COLO668 (cell line): ENCODE measurements around the gene FOXD4L3.
"Not testable (repeated sequence)": the region's sequence is repeated elsewhere in the genome, so short reads cannot be mapped to it uniquely, and the experiment has no call there.

Experiments used
- DNase-seq: peaks from one replicate; lab custom pipeline; 2025; ENCODE audit not compliant: unreplicated experiment; lab: John Stamatoyannopoulos, UW

FOXD4L3 gene

DNA sequence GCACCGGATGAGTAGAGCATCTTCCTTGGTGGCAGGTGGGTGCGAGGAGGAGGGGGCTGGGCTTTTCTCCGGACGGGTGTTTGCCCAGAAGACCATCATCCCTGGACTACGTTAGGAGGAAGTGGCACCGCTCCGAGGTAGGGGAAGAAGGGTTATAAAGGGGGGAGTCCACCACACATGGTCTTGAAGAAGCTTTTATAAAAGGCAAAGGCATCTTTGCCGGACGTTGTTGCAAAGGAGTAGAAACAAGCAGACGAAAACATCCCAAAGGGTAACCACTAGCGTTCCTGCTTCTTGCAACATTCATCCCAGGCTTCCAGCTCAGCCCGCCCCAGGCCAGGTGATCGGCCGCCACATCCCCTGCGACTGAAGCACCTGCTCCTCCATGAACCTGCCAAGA lies at the start of gene FOXD4L3:
Gene FOXD4L3, plus strand, starts transcription at position 301 of the 400 bp plus-strand sequence. Its CDS starts 85 bp downstream, at position 386.
- not testable (repeated sequence) for DNase-seq

DNA sequence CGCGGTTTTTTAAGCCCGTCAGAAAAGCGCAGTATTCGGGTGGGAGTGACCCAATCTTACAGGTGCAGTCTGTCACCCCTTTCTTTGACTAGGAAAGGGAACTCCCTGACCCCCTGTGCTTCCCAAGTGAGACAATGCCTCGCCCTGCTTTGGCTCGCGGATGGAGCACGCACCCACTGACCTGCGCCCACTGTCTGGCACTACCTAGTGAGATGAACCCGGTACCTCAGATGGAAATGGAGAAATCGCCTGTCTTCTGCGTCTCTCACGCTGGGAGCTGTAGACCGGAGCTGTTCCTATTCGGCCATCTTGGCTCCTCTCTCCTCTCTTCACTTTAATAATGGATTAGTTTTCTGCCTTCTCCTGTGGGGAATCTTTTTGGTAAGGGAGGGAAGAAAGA lies 21.6 kb upstream of the FOXD4L3 start:
- not testable (repeated sequence) for DNase-seq

DNA sequence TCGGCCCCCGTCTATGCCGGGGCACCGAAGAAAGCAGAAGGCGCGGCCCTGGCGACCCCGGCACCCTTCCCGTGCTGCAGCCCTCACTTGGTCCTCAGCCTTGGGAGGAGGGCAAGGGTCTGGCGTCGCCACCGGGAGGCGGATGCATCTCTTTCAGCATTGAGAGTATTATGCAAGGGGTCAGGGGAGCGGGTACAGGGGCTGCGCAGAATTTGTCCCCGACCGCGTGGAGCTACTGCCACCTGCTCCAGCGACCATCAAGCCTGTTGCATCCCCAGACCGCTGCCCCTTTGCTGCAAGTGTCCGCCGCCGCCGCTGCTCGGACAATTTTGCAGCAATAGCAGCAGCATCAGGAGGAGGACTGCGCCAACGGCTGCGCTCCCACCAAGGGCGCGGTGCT lies 1.1 kb downstream of the FOXD4L3 start:
- not testable (repeated sequence) for DNase-seq

DNA sequence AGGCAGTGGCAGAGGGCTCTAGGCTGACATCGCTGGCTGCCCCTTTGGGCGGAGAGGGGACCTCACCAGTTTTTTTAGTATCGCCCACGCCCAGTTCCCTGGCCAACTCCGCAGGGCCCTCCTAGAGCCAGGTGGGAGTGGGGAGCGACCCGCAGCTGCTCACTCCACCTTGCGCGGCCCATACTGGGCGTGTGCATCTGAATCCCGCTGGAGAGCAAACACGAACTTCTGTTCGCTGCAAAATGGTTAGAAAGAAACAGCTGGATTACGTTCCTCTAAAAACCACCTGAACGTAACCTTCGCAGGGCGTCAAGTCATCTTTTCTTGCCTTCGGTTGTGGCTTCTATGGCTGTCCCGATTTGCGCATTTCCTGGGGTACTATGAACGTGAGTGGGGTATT lies 1.5 kb downstream of the FOXD4L3 start:
- not testable (repeated sequence) for DNase-seq

DNA sequence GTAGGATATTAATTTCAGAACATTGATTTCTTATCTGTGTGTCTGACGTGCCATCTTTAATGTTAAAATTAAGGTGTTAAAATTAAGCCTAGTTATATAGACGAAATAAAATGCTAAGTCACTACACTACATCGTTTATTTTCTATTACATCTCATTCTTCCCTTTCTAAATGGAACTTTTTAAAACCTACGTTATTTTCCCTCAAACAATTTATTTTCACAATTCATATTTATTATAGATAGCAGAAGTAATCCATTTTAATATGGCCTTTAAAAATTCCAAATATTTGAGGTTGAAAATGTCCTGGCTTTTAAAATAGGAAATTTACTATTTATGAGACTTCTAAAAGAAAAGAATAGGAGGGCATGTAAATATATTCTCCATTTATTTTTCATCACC lies 2.1 kb downstream of the FOXD4L3 start:
- DNase-seq: not testable (repeated sequence)

DNA sequence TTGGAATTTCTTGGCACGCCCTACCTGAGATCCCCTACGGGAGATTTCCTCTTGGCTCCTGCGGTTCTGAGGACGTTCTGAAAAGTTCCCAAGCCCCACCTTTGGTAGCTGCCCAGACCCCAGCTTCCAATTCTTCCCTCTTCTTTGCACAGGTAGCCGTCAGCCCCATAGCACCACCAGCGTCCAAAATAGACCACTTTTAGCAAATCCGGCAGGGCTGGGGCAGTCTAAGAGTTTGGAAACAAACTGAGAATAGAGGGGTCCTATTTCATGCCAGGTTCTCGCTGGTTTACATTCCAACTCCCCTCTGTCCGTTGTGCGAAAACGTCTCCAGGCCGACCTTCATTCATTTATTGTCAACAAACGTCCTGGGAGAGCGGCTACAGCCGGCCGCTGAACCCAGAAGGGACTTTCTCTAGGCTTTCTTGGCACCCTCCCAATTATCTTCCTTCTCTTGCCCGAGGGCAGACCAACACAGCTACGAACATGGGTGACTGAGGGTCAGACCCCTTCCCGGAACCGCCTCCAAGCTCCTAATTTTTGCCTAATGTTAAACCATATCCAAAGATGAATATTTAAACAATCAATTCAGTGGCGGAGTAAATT lies 3.1 kb downstream of the FOXD4L3 start:
- not testable (repeated sequence) for DNase-seq

DNA sequence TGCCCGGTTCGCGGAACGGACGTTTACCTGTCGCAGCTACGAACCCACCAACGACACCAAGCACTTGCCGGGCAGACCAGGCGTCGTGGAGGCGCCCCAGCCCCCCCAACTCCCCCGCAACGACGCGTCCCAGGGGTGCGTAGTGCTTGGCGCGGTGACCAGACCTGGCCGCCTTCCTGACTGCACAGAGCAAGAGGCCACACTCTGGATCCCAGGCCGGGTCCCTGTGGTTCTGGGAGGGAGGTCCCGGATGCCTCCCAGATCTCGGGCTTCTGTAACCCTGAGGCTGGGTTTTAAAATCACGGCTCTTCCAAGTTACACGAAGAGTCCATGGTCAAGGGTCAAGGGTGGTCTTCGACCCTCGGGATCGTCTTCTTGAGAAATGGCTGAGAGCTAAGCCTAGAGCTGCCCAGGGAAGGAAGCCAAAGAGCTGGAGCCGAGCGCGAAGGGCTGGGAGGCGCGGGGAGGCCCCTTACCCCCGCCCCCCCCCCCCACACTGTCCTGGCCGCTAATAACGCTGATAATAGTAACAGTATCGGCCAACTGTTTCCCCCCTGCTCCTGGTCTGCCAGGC lies 3.8 kb downstream of the FOXD4L3 start:
- not testable (repeated sequence) for DNase-seq

DNA sequence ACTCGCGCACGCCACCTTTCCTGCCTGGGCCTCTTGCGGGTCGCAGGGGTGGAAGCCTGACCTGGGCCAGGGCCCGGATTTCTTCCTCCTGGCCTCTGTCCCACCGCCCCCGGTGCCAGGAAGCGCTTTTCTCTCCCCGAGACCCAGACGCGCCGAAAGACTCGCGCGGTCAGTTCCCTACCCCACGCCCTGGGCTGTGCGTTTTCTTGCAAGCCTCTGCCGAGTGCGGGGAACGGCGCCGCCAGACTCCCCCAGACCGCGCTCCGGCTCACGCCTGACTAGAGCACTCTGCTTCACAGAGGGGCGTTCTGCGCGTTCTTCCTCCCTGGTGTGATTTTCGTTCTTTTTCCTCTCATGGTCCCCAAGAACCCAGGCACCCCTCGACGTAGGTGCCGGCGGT lies 4.5 kb downstream of the FOXD4L3 start:
- DNase-seq: not testable (repeated sequence)

DNA sequence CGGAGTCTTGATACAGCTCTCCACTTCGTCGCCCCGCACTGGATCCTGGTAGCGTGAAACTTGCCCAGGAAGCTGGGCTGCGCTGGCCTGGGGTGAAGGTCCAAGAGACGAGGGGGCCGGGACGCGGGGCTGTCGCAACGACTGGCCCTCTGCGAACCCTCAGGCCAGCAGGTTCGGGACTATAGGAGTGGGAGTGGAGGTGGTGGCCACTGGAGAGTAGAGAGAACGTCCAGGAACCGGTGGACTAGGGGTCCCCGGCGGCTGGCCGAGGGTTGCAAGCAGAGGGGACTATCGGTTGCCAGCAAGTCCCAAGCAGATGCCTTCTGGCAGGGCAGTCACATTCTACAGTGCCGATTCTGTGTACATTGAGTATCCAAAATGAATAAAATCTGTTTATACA lies 5.0 kb downstream of the FOXD4L3 start:
- DNase-seq: not testable (repeated sequence)

DNA sequence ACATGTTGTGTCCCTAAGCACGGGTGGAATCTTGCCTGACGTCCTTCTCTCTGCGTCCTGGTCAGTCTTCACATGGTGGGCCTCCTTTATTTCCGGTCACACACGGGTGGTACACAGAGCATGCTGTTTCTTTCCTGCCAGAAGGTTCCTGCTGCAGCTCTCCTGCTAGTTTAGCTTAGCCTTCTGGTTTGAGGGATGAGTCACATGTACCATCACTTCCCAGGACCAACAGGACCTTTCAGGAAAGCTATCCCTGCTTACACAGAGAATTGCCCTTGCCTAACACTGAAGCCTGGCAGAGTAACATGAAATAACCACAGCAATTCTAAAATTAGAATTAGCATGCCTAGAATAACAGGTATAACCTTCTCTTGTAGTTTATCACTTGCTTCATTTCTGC lies 8.5 kb downstream of the FOXD4L3 start:
- not testable (repeated sequence) for DNase-seq

DNA sequence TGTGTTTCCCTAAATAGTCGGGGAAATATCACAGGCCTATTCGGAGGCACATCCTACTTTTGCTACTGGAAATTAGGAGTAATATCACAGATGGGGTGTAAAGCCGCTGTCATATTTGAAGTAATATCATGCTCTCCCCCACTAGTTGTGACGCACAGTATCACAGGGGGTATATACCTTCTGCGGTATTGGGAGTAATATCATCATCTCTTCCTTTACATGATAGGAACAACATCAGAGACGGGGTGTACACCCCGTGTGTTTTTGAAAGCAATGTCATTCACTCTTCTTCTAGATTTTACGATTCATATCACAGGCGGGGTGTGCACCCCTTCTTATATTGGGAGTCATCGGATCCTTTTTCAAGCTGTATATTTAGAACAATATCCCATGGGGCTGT lies 15.5 kb downstream of the FOXD4L3 start:
- DNase-seq: not testable (repeated sequence)

DNA sequence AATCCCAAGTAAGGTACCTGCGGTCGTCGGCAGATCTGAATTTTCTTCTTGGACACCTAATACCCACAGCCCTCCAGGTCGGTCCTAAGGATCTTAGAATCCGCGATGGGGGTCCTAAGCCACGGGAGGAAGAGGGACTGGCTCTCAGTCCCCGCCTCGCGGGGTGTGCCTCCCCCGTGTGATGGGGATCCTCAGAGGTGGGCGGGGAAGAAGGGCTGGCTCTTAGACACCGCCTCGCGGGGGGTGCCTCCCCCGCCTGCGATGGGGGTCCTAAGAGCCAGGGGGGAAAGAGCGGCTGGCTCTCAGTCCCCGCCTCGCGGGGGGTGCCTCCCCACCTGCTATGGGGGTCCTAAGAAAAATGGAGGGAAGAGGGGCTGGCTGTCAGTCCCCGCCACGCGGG lies 21.1 kb downstream of the FOXD4L3 start:
- not testable (repeated sequence) for DNase-seq

DNA sequence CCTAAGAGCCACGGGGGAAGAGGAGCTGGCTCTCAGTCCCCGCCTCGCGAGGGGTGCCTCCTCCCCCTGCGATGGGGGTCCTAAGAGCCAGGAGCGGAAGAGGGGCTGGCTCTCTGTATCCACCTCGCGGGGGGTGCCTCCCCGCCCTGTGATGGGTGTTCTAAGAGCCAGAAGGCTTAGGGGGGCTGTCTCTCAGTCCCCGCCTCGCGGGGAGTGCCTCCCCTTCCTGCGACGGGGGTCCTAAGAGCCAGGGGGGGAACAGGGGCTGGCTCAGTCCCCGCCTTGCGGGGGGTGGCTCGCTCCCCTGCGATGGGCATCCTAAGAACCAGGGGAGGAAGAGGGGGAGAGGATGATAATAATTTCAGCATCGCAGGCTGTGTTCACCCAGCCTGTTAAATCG lies 21.9 kb downstream of the FOXD4L3 start:
- not testable (repeated sequence) for DNase-seq

DNA sequence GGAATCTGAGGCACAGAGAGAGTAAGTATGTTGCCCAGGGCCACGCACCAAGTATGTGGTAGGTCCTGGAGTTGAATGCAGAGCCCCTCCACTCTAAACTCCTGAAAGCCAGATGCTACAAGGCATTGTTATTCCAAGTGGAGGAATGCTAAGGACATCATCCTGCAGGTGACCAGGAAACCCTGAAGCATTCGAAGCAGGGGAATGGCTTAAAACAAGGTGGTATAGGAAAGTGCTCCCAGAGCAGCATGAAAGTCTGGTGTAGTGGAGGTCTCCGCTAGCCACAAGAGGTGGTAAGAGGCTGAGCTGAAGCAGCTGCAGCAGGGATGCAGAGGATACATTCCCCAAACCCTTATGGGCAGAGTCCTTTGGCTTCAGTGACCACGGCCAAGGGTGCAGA lies 26.4 kb downstream of the FOXD4L3 start:
- not testable (repeated sequence) for DNase-seq

DNA sequence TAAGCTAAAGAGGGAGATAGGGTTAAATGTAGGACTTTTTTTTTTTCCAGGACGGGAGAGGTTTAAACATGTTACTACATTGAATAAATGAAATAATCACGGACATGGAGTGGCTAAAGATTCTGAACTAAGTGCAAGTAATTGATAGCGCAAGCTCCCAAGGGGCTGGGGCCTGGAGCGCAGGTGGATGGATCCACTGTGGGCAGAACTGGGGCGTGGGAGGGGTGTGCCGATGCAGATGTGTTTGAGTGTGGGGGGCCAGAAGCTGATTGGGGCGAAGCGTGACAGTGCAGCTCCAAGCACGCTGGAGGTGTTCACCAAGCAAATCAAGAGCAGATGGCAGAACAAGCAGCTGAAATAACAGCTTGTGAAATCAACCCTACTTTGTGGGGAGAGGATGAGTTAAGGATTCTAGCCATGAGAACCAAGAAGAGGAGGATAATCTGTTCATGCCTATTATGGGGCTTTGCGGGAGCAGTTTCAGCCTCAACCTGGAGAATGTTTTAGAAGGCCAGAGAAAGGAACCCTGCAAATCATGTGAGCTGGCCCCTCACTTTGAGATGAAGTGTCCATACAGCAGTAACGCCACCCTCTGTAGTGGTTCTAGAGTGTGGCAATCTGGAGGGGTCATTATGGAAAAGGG lies 28.0 kb downstream of the FOXD4L3 start:
- not testable (repeated sequence) for DNase-seq

DNA sequence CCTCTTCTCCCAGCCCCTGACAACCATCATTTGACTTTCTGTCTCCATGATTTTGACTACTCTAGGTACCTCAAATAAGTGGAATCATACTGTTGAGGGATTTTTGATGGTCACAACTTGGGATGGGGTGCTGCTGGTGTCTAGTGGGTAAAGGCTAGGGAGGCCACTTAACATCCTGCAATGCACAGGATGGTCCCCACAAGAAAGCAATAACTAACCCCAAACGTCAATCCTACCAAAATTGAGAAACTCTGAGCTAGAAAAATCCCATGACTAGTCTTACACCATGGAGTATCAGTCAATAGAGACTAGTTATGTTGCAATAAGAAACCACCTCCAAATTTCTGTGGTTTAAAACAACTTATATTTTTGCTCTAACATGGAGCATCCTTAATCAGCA lies 29.5 kb downstream of the FOXD4L3 start:
- not testable (repeated sequence) for DNase-seq

DNA sequence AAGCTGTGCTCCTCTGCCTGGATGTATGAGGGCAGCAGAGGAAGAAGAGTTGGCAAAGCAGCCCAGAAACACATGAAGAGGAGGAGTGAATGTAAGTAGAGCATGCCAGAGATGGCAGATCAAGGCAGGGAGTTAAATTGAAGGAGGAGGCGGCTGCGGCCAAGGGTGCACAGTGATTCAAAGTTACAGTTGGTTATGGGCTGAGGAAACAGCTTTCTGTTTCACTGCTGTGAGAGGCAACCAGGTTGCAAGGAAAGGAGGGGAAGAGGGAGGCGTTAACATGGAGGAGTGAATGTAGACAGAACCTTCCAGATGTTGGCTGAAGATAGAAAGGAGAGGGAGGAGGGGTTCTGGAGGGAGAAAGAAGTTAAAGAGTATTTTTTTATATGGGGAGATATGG lies 33.3 kb downstream of the FOXD4L3 start:
- not testable (repeated sequence) for DNase-seq

DNA sequence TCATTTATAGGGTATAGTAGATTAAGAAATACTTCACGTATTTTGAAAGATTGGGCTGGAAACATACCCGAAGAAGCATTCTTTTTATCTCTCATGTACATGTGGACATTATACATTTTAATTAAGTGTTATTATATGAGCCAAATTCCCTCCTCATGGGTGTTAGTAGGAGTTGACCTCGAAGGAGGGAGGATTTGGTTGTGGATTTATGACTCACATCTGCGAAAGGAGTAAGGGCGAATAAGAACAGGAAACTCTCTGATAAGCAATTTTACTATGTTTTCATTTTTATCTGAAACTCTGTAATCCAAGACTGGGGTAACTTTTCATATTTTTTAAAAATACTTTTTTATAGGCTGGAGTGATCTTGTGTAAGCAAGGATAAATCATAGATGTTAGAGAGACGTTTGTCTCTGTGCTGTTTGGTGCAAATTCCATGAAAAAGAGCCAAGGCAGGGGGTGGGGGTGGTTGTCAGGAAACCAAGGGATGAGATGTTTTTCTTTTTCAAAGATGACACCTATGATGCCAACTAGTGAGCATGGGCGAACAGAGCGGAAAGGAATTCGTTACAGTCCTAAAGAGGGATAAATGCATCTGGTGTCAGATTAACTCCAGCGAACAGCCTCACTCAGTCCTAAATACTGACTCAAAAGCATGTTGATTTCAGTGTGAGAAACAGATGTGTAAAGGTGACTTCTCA lies 34.1 kb downstream of the FOXD4L3 start:
- not testable (repeated sequence) for DNase-seq

DNA sequence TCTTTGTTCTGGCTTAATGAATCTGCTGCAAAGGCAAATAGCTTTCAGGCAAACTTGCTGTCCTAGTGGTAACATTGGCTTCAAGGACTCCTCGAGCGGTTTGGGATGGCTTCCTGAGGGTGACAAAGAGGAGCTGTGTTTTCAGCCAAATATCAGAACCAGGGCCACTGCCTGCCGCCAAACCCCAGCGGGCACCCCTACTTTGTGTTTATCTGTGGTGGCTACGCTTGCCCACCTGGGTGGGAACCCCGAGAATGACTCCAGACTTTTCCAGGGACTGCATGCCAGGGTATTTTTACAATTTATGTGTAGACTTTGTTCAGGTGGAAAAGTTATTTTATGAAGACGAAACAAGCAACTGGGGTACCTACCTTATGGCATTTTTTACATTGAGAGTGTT lies 35.3 kb downstream of the FOXD4L3 start:
- DNase-seq: not testable (repeated sequence)

DNA sequence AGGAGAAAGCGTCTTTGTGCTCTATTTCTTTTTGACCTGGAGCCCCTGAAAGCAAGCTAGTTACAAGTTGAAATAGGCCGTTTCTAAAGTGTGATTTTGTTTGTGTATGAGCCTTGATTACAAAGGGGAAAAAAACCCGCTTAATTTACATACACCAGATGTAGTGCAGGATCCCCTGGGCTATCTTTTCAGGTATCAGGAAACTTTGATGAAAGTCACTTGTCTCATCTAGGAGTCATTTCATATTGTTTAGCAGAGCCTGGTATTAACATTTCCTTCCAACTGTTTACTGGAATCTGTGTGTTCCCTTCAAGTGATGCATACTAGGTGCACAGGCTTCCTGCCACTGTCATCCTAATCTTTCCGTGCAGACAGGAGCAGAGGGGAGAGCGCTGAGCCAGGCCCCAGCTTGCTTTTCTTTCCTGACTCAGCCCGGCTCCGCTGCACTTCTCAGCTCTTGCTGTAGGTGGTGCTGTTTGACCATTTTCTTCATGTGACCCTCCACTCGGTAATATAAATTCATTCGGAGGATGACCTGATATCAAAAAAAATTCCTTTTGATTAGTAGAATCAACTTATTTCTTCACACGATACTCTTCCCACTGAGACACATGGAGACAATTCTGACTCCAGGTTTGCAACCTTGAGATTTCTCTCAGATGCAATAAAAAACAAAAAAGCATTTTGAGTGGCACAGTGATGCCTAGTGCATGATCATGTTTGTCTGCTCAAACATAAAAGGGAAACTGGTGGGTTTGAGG lies 39.8 kb downstream of the FOXD4L3 start:
- not testable (repeated sequence) for DNase-seq

DNA sequence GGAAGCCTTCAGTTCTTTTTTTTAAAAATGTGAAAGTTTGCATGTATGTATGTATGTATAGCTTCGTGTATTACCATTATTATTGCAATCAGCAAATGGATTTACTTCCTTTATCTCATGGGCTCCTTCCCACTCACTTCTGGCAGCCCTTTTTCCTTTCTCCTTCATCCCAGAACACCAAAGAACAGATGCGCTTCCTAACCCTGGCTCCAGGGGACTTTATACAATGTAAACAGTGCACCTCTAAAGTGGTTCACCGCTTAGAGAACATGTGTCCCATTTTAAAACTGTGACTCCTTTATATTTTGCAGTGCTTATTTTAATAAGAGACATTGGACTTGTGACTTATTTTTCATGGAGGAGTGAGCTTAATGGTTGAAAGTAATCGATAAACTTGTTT lies 40.6 kb downstream of the FOXD4L3 start:
- DNase-seq: not testable (repeated sequence)
